SK-N-SH treated with all-trans-retinoic acid at 6 μM for 48 hours (cell line): Measurements from ENCODE around the gene HYI.

Experiments
- ATAC-seq: fragments of 200-7000 bp; cut with Tn5 transposase; 3 replicates; pipeline ENCODE4 v1.9.1; 2020; ENCODE audit warnings: mild to moderate bottlenecking, moderate library complexity
- ARNTL ChIP-seq: fragments of 450-650 bp; formaldehyde crosslinking; IDR thresholded peaks from 2 replicates; pipeline ENCODE4 v1.5.0; 2020; ENCODE audit warnings: low read depth, mild to moderate bottlenecking, moderate library complexity, borderline replicate concordance
- CREB5 ChIP-seq: fragments of 250-450 bp; sonication (Bioruptor Pico); IDR thresholded peaks from 2 replicates; pipeline ENCODE4 v1.5.1; 2020; ENCODE audit warnings: low read depth, mild to moderate bottlenecking, moderate library complexity
- CSDC2 ChIP-seq: fragments of 250-450 bp; sonication (Bioruptor Pico); IDR thresholded peaks from 2 replicates; pipeline ENCODE4 v1.5.0; 2020; ENCODE audit warnings: mild to moderate bottlenecking, moderate library complexity
- CSRNP3 ChIP-seq: fragments of 250-450 bp; sonication (Bioruptor Pico); IDR thresholded peaks from 2 replicates; pipeline ENCODE4 v1.5.1; 2021; ENCODE audit warnings: mild to moderate bottlenecking, moderate library complexity
- ESRRG ChIP-seq: fragments of 250-450 bp; sonication (Bioruptor Pico); IDR thresholded peaks from 2 replicates; pipeline ENCODE4 v1.6.1; 2021; ENCODE audit warnings: mild to moderate bottlenecking
- GLIS3 ChIP-seq: fragments of 250-450 bp; sonication (Bioruptor Pico); IDR thresholded peaks from 2 replicates; pipeline ENCODE4 v1.5.0; 2020; ENCODE audit warnings: mild to moderate bottlenecking, moderate library complexity
- ISL1 ChIP-seq: fragments of 250-450 bp; sonication (Bioruptor Pico); IDR thresholded peaks from 2 replicates; pipeline ENCODE4 v2.1.2; 2022; ENCODE audit warnings: mild to moderate bottlenecking, moderate library complexity
- OSR1 ChIP-seq: fragments of 250-450 bp; sonication (Bioruptor Pico); IDR thresholded peaks from 2 replicates; pipeline ENCODE4 v1.8.0; 2022; ENCODE audit warnings: moderate library complexity, mild to moderate bottlenecking, inconsistent platforms
- PATZ1 ChIP-seq: fragments of 250-450 bp; sonication (Bioruptor Pico); IDR thresholded peaks from 2 replicates; pipeline ENCODE4 v1.8.0; 2020; ENCODE audit warnings: mild to moderate bottlenecking, moderate library complexity, borderline replicate concordance
- POU6F1 ChIP-seq: fragments of 250-450 bp; sonication (Bioruptor Pico); IDR thresholded peaks from 2 replicates; pipeline ENCODE4 v1.8.0; 2021; ENCODE audit warnings: low read depth, mild to moderate bottlenecking, moderate library complexity, borderline replicate concordance
- PPARA ChIP-seq: fragments of 250-450 bp; sonication (Bioruptor Pico); IDR thresholded peaks from 2 replicates; pipeline ENCODE4 v1.5.0; 2020; ENCODE audit warnings: mild to moderate bottlenecking, borderline replicate concordance
- RARB ChIP-seq: fragments of 250-450 bp; sonication (Bioruptor Pico); IDR thresholded peaks from 2 replicates; pipeline ENCODE4 v1.8.0; 2021; ENCODE audit warnings: mild to moderate bottlenecking, moderate library complexity
- SNAI2 ChIP-seq: fragments of 250-450 bp; sonication (Bioruptor Pico); IDR thresholded peaks from 2 replicates; pipeline ENCODE4 v1.5.0; 2020; ENCODE audit warnings: mild to moderate bottlenecking, moderate library complexity
- TCF4 ChIP-seq: fragments of 250-450 bp; sonication (Bioruptor Pico); IDR thresholded peaks from 2 replicates; pipeline ENCODE4 v1.8.0; 2021; ENCODE audit warnings: mild to moderate bottlenecking, moderate library complexity, borderline replicate concordance
- TOX ChIP-seq: fragments of 250-450 bp; sonication (Bioruptor Pico); IDR thresholded peaks from 2 replicates; pipeline ENCODE4 v1.8.0; 2021; ENCODE audit warnings: mild to moderate bottlenecking, moderate library complexity, borderline replicate concordance
- TSHZ2 ChIP-seq: fragments of 250-450 bp; sonication (Bioruptor Pico); IDR thresholded peaks from 2 replicates; pipeline ENCODE4 v1.5.0; 2020; ENCODE audit warnings: mild to moderate bottlenecking, moderate library complexity
- ZC3H10 ChIP-seq: fragments of 250-450 bp; sonication (Bioruptor Pico); IDR thresholded peaks from 2 replicates; pipeline ENCODE4 v1.5.1; 2021; ENCODE audit warnings: mild to moderate bottlenecking, moderate library complexity
- ZFP3 ChIP-seq: fragments of 250-450 bp; sonication (Bioruptor Pico); IDR thresholded peaks from 2 replicates; pipeline ENCODE4 v1.5.0; 2020; ENCODE audit warnings: mild to moderate bottlenecking, moderate library complexity
- ZFP30 ChIP-seq: fragments of 450-650 bp; formaldehyde crosslinking; IDR thresholded peaks from 2 replicates; pipeline ENCODE4 v1.5.0; 2022; ENCODE audit warnings: mild to moderate bottlenecking, moderate library complexity
- ZNF565 ChIP-seq: fragments of 450-650 bp; formaldehyde crosslinking; conservative IDR thresholded peaks from 2 replicates; pipeline ENCODE4 v1.5.0; 2020; ENCODE audit warnings: low read depth, mild to moderate bottlenecking, moderate library complexity
- ZNF70 ChIP-seq: fragments of 450-650 bp; formaldehyde crosslinking; IDR thresholded peaks from 2 replicates; pipeline ENCODE4 v1.5.0; 2020; ENCODE audit warnings: mild to moderate bottlenecking, moderate library complexity
- ZNF8 ChIP-seq: fragments of 450-650 bp; formaldehyde crosslinking; IDR thresholded peaks from 2 replicates; pipeline ENCODE4 v1.5.0; 2020; ENCODE audit warnings: mild to moderate bottlenecking, moderate library complexity

HYI gene

GRCh38 chr1:43441166-43441893, 12.4 kb downstream of the HYI start:
- ATAC-seq = no peak

GRCh38 chr1:43440358-43440757, 13.4 kb downstream of the HYI start:
- TF ChIP-seq ESRRG (CRISPR knock-in tag) (no peak), TSHZ2 (CRISPR knock-in tag) (no peak), ZFP30 (CRISPR knock-in tag) (no peak)
- no peak for ATAC-seq

More at GRCh38 chr1:43441166-43441893, 12.4 kb downstream of the HYI start:
- TF ChIP-seq GLIS3 (CRISPR knock-in tag) (no peak), CREB5 (CRISPR knock-in tag) (no peak), ZFP3 (no peak), OSR1 (CRISPR knock-in tag) (no peak), TOX (CRISPR knock-in tag) (no peak), RARB (no peak), SNAI2 (CRISPR knock-in tag) (no peak), TCF4 (CRISPR knock-in tag) (no peak), ZNF8 (CRISPR knock-in tag) (no peak), ARNTL (CRISPR knock-in tag) (no peak)
- TF ChIP-seq, all 23 proteins: peak for 0

- TF ChIP-seq PATZ1 (CRISPR knock-in tag) (no peak), POU6F1 (CRISPR knock-in tag) (no peak), ZC3H10 (CRISPR knock-in tag) (no peak), ZNF565 (CRISPR knock-in tag) (no peak), ISL1 (CRISPR knock-in tag) (no peak), RARB (no peak), ZFP30 (CRISPR knock-in tag) (no peak), ZNF70 (CRISPR knock-in tag) (no peak), ESRRG (CRISPR knock-in tag) (no peak), PPARA (CRISPR knock-in tag) (no peak), TCF4 (CRISPR knock-in tag) (no peak), CSRNP3 (CRISPR knock-in tag) (no peak), CREB5 (CRISPR knock-in tag) (no peak), CSDC2 (CRISPR knock-in tag) (no peak)
- ATAC-seq = no peak
Observed at GRCh38 chr1:43439781-43440180, 13.9 kb downstream of the HYI start.
